ENCODE data around the gene RBPMS2. TPM values are rescaled to one million over a fixed set of nuclear protein-coding genes. Genes with fewer than 3 reads are reported as not detected.
A peak's percentile ranks its signal among the peaks of the same experiment; 100 is the strongest.

The RBPMS2 gene
- polyA plus RNA-seq, 1 donor from 2014 or later = not detected

DNA sequence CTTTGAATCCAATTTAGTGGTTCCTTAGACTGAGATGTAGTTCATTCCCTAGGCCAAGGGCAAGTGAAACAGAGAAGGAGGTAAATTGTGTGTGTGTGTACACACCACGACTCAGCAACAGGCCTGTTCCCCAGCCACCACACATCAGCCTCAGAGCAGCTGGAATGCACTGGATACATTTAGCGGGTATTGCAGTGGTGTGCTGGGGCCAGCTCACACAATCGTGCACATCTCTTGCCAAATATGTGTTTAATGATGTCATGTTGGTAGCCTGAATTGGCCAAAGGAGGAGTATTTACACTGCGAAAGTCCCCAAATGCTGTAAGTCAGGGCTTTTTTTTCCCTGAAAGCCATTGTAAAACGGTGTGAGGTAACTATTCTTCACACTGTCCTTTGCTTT, 82.3 kb downstream of the RBPMS2 start:
- TF ChIP-seq POLR2AphosphoS5 (IDR thresholded peaks at IDR 0.05) (no peak), RAD21 (conservative IDR thresholded peaks at IDR 0.05) (no peak), MXI1 (conservative IDR thresholded peaks at IDR 0.05; ENCODE audit: poor library complexity, severe bottlenecking) (no peak), CTCF (IDR thresholded peaks at IDR 0.05; ENCODE audit: poor library complexity, severe bottlenecking) (no peak), SMC3 (conservative IDR thresholded peaks at IDR 0.05; ENCODE audit: poor library complexity) (no peak), TAF1 (IDR thresholded peaks at IDR 0.05; ENCODE audit: low read depth) (no peak), REST (IDR thresholded peaks at IDR 0.05; ENCODE audit: borderline replicate concordance) (no peak)
- peaks cover 8% of the 10 kb centered on the region for H3K36me3 ChIP-seq (ENCODE audit: insufficient read depth, low read length)
- H3K79me2 ChIP-seq (replicated peaks; ENCODE audit: insufficient read depth, low read length) = peaks cover 43% of the 10 kb centered on the region
- H2AFZ ChIP-seq (ENCODE audit: low read depth, low read length) = no peak overlapping the region
- no peak overlapping the region for H3K9ac ChIP-seq (ENCODE audit: low read length)
- no peaks in the 10 kb centered on the region for H3K27me3 ChIP-seq (ENCODE audit: insufficient read depth, low read depth, low read length)
- no peak overlapping the region for H3K27ac ChIP-seq (ENCODE audit: low read length)
- no peak overlapping the region for H3K4me3 ChIP-seq (ENCODE audit: low read length)
- no peaks in the 10 kb centered on the region for H3K9me3 ChIP-seq (ENCODE audit: low read length)
- H4K20me1 ChIP-seq (ENCODE audit: insufficient read depth) = peaks cover 4% of the 10 kb centered on the region
- H3F3A ChIP-seq (ENCODE audit: insufficient read depth, low read length, poor library complexity, severe bottlenecking) = no peaks in the 10 kb centered on the region
- no peak overlapping the region for H3K4me2 ChIP-seq (ENCODE audit: low read length)
- H3K9me2 ChIP-seq (ENCODE audit: insufficient read depth, low read length) = no peaks in the 10 kb centered on the region

DNA sequence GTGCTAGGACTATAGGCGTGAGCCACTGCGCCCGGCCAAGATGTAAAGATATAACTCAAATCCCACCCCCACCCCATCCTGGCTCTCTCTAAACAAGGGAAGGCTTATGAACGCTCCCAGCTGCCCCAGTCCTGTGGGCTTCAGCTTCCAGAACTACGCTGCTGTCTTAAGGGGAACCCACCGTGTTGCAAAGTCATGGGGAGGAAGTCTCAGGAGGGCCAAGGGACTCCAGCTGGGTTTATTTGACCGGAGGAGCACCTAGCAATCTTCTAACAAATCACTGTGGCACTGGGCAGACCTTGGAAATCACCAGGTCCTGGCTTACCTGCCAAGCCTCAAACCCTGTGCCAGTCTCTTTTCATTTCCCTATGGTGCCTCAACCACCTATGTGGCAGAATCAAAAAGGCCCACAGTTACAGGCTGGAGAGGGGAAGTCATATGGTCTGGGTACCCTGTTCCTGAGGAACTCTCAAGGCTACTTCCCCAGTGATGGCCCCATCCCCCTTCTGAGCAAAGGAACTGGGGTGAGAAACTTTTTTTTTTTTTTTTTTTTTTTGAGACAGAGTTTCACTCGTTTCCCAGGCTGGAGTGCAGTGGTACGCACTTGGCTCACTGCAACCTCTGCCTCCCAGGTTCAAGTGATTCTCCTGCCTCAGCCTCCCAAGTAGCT, 83.4 kb downstream of the RBPMS2 start:
- TF ChIP-seq POLR2AphosphoS5 (IDR thresholded peaks at IDR 0.05) = peak; percentile 29
- TF ChIP-seq SMC3 (conservative IDR thresholded peaks at IDR 0.05; ENCODE audit: poor library complexity) = no peak
- Histone ChIP-seq H3K4me2 (ENCODE audit: low read length) (no peak overlapping the region), H3K27ac (ENCODE audit: low read length) (no peak overlapping the region), H3K27me3 (ENCODE audit: insufficient read depth, low read depth, low read length) (no peaks in the 10 kb centered on the region), H3K9ac (ENCODE audit: low read length) (no peak overlapping the region), H2AFZ (ENCODE audit: low read depth, low read length) (no peak overlapping the region), H4K20me1 (ENCODE audit: insufficient read depth) (peaks cover 4% of the 10 kb centered on the region), H3F3A (ENCODE audit: insufficient read depth, low read length, poor library complexity, severe bottlenecking) (no peaks in the 10 kb centered on the region), H3K36me3 (ENCODE audit: insufficient read depth, low read length) (peaks cover 8% of the 10 kb centered on the region), H3K9me2 (ENCODE audit: insufficient read depth, low read length) (no peaks in the 10 kb centered on the region), H3K9me3 (ENCODE audit: low read length) (no peaks in the 10 kb centered on the region), H3K79me2 (replicated peaks; ENCODE audit: insufficient read depth, low read length) (peaks cover 32% of the 10 kb centered on the region), H3K4me3 (ENCODE audit: low read length) (no peak overlapping the region)

- peaks cover 8% of the 10 kb centered on the region for H3K36me3 ChIP-seq (ENCODE audit: insufficient read depth, low read length)
- H3K9me3 ChIP-seq (ENCODE audit: low read length) = no peaks in the 10 kb centered on the region
- H3K4me2 ChIP-seq (ENCODE audit: low read length) = no peak overlapping the region
- no peak for TF ChIP-seq EP300 (conservative IDR thresholded peaks at IDR 0.05; ENCODE audit: poor library complexity, severe bottlenecking)
- no peak for TF ChIP-seq SMC3 (conservative IDR thresholded peaks at IDR 0.05; ENCODE audit: poor library complexity)
- no peak for TF ChIP-seq CTCF (IDR thresholded peaks at IDR 0.05; ENCODE audit: poor library complexity, severe bottlenecking)
- TF ChIP-seq MXI1 (conservative IDR thresholded peaks at IDR 0.05; ENCODE audit: poor library complexity, severe bottlenecking) = no peak
- no peak for TF ChIP-seq REST (IDR thresholded peaks at IDR 0.05; ENCODE audit: borderline replicate concordance)
- TF ChIP-seq TAF1 (IDR thresholded peaks at IDR 0.05; ENCODE audit: low read depth) = no peak
- no peak for TF ChIP-seq POLR2AphosphoS5 (IDR thresholded peaks at IDR 0.05)
- H4K20me1 ChIP-seq (ENCODE audit: insufficient read depth) = peaks cover 4% of the 10 kb centered on the region
- no peaks in the 10 kb centered on the region for H3F3A ChIP-seq (ENCODE audit: insufficient read depth, low read length, poor library complexity, severe bottlenecking)
- H2AFZ ChIP-seq (ENCODE audit: low read depth, low read length) = no peak overlapping the region
- H3K4me3 ChIP-seq (ENCODE audit: low read length) = no peak overlapping the region
- H3K9me2 ChIP-seq (ENCODE audit: insufficient read depth, low read length) = no peaks in the 10 kb centered on the region
- H3K79me2 ChIP-seq (replicated peaks; ENCODE audit: insufficient read depth, low read length) = peaks cover 32% of the 10 kb centered on the region
- H3K27ac ChIP-seq (ENCODE audit: low read length) = no peak overlapping the region
- no peaks in the 10 kb centered on the region for H3K27me3 ChIP-seq (ENCODE audit: insufficient read depth, low read depth, low read length)
- H3K9ac ChIP-seq (ENCODE audit: low read length) = no peak overlapping the region
These were observed 84.7 kb downstream of the RBPMS2 start for GRCh38 chr15:64690578-64691296.
